Measurements from ENCODE around the gene POLR2J.

POLR2J gene

GRCh38 chr7:102429141-102429899, 49.4 kb downstream of the POLR2J start:
- no peak overlapping the region for H3K4me3 ChIP-seq (ENCODE audit: low read depth, low read length)
- no peak for TF ChIP-seq CTCF (IDR thresholded peaks at IDR 0.05; ENCODE audit: insufficient read depth, low read length, missing control alignments)
- no peak for DNase-seq (ENCODE audit: low read depth, low spot score)
- ChIA-PET POLR2A (no interaction called here), CTCF (interaction anchor here (1.8 kb wide), 1 partner anchor 14 kb away, joined by 5 read pairs; no protein-coding TSS in a partner anchor)

- no peak overlapping the region for H3K4me3 ChIP-seq (ENCODE audit: low read depth, low read length)
- ChIA-PET CTCF (no interaction called here), POLR2A (no interaction called here)
- no peak for TF ChIP-seq CTCF (IDR thresholded peaks at IDR 0.05; ENCODE audit: insufficient read depth, low read length, missing control alignments)
- DNase-seq (ENCODE audit: low read depth, low spot score), result no peak
Observed at GRCh38 chr7:102427019-102427405, 51.7 kb downstream of the POLR2J start.

GRCh38 chr7:102426268-102427018, 52.3 kb downstream of the POLR2J start:
- ChIA-PET POLR2A (no interaction called here), CTCF (interaction anchor here (0.7 to 2.2 kb wide), 3 partner anchors 12 to 21 kb away, joined by 3 to 6 read pairs (median 4); no protein-coding TSS in a partner anchor)
- no peak for TF ChIP-seq CTCF (IDR thresholded peaks at IDR 0.05; ENCODE audit: insufficient read depth, low read length, missing control alignments)
- H3K4me3 ChIP-seq (ENCODE audit: low read depth, low read length), result no peak overlapping the region
- DNase-seq (ENCODE audit: low read depth, low spot score), result no peak

- CTCF ChIA-PET, result interaction anchor here (0.7 to 2.2 kb wide), 3 partner anchors 11 to 20 kb away, joined by 3 to 6 read pairs (median 4); no protein-coding TSS in a partner anchor
- H3K4me3 ChIP-seq (ENCODE audit: low read depth, low read length), result no peak overlapping the region
- no peak for DNase-seq (ENCODE audit: low read depth, low spot score)
- POLR2A ChIA-PET, result no interaction called here
- TF ChIP-seq CTCF (IDR thresholded peaks at IDR 0.05; ENCODE audit: insufficient read depth, low read length, missing control alignments), result no peak
Observed at GRCh38 chr7:102425639-102426267, 53.0 kb downstream of the POLR2J start.

GRCh38 chr7:102424787-102425218, 53.9 kb downstream of the POLR2J start:
- ChIA-PET POLR2A (no interaction called here), CTCF (interaction anchor here (1.1 to 2.2 kb wide), 3 partner anchors 12 to 33 kb away, joined by 4 to 6 read pairs (median 4); no protein-coding TSS in a partner anchor)
- no peak overlapping the region for H3K4me3 ChIP-seq (ENCODE audit: low read depth, low read length)
- DNase-seq (ENCODE audit: low read depth, low spot score), result no peak
- TF ChIP-seq CTCF (IDR thresholded peaks at IDR 0.05; ENCODE audit: insufficient read depth, low read length, missing control alignments), result no peak
